Keratinocyte (primary cell): ENCODE results near the gene ZNRD2. TPM values are rescaled to one million over a fixed set of nuclear protein-coding genes. Genes with fewer than 3 reads are reported as not detected.
A peak's percentile ranks its signal among the peaks of the same experiment; 100 is the strongest.

ENCODE experiments used
- DNase-seq: peaks from one replicate; pipeline ENCODE4 v3.0.0-alpha.2; 2011; ENCODE audit warnings: low read depth, missing footprints, low spot score
- FAIRE-seq: peaks from 2 replicates; lab custom pipeline; 2011; peaks lifted over from hg19 to GRCh38; lab: Jason Lieb, UNC
- H2AFZ ChIP-seq: 2 replicates; pipeline ENCODE4 v1.6.0; 2012; ENCODE audit warnings: low read length, control low read depth, inconsistent platforms; ENCODE audit not compliant: control insufficient read depth
- H3K27ac ChIP-seq: 2 replicates; pipeline ENCODE4 v1.5.1; 2011; ENCODE audit warnings: low read length; ENCODE audit not compliant: control insufficient read depth, insufficient read depth
- H3K27me3 ChIP-seq: 3 replicates; pipeline ENCODE4 v1.6.0; 2011; ENCODE audit warnings: low read length; ENCODE audit not compliant: control insufficient read depth, insufficient read depth; ENCODE audit errors: extremely low read depth
- H3K36me3 ChIP-seq, 2 experiments: 2 replicates in 1 of 2; 3 replicates in 1 of 2; pipeline ENCODE4 v1.5.1; 2011; ENCODE audit warnings: low read length in 2 of 2, mild to moderate bottlenecking in 1 of 2; ENCODE audit not compliant: control insufficient read depth in 2 of 2, insufficient read depth in 2 of 2; ENCODE audit errors: extremely low read depth in 1 of 2
- H3K4me1 ChIP-seq: 3 replicates; pipeline ENCODE4 v1.5.1; 2011; ENCODE audit warnings: low read length; ENCODE audit not compliant: control insufficient read depth, insufficient read depth; ENCODE audit errors: extremely low read depth
- H3K4me2 ChIP-seq: 3 replicates; pipeline ENCODE4 v1.6.0; 2011; ENCODE audit warnings: low read depth, low read length; ENCODE audit not compliant: control insufficient read depth, insufficient read depth; ENCODE audit errors: extremely low read depth
- H3K4me3 ChIP-seq, 3 experiments: fragments of 200-600 bp in 1 of 3; sonication (generic) in 1 of 3; 2 replicates in 2 of 3; 3 replicates in 1 of 3; pipeline ENCODE4 v1.5.1; 2011 to 2016; ENCODE audit warnings: low read length in 3 of 3, mild to moderate bottlenecking in 3 of 3, control low read depth in 2 of 3, inconsistent platforms in 1 of 3, low read depth in 1 of 3, mixed read lengths in 1 of 3, mixed run types in 1 of 3, moderate library complexity in 1 of 3; ENCODE audit not compliant: control insufficient read depth in 2 of 3, insufficient read depth in 2 of 3; ENCODE audit errors: extremely low read depth in 1 of 3
- H3K79me2 ChIP-seq: 2 replicates; pipeline ENCODE4 v1.6.0; 2012; ENCODE audit warnings: low read length; ENCODE audit not compliant: control insufficient read depth, insufficient read depth
- H3K9ac ChIP-seq: 3 replicates; pipeline ENCODE4 v1.6.0; 2011; ENCODE audit warnings: low read length; ENCODE audit not compliant: control insufficient read depth, insufficient read depth; ENCODE audit errors: extremely low read depth
- H3K9me1 ChIP-seq: 3 replicates; pipeline ENCODE4 v1.6.0; 2011; ENCODE audit warnings: low read length; ENCODE audit not compliant: control insufficient read depth, insufficient read depth; ENCODE audit errors: extremely low read depth
- H3K9me3 ChIP-seq: 2 replicates; pipeline ENCODE4 v1.5.1; 2012; ENCODE audit warnings: low read depth, low read length; ENCODE audit not compliant: control insufficient read depth
- H4K20me1 ChIP-seq: 3 replicates; pipeline ENCODE4 v1.6.0; 2011; ENCODE audit warnings: low read length; ENCODE audit not compliant: control insufficient read depth, insufficient read depth; ENCODE audit errors: extremely low read depth
- CTCF ChIP-seq, 3 experiments: IDR thresholded peaks in 1 of 3; conservative IDR thresholded peaks in 1 of 3; optimal IDR thresholded peaks in 1 of 3; 2 replicates in 2 of 3; 3 replicates in 1 of 3; pipeline versions ENCODE3 to v1.5.1; 2011; ENCODE audit warnings: low read length in 3 of 3, mild to moderate bottlenecking in 3 of 3, moderate library complexity in 2 of 3, control low read depth in 1 of 3, inconsistent platforms in 1 of 3; ENCODE audit not compliant: insufficient read depth in 2 of 3; ENCODE audit errors: extremely low read depth in 1 of 3
- EZH2 ChIP-seq: IDR thresholded peaks from one replicate; pipeline ENCODE4 v1.6.1; 2012; ENCODE audit warnings: inconsistent platforms, mild to moderate bottlenecking, low read length, moderate library complexity
- dilution Hi-C: fragments of 300-500 bp; cut with MboI; formaldehyde crosslinking; loops from one replicate; pipeline ENCODE4 v1.7.0; 2020; ENCODE audit warnings: low sequenced_read_pairs; ENCODE audit not compliant: extremely low pct_ligation_motif_present
- polyA plus RNA-seq, 5 experiments: library from polyadenylated mRNA; depleted of rRNA in 3 of 5; stranded (reverse) in 3 of 5; stranded (forward) in 1 of 5; unstranded in 1 of 5; fragments of >200 nt; gene quantifications; 1 replicate in 1 of 5; 2 replicates in 3 of 5; 3 replicates in 1 of 5; pipeline versions ENCODE4 v1.2.1 to v1.2.3, GENCODE V29; 2011 to 2012; ENCODE audit warnings: missing spikeins in 2 of 5, low read depth in 1 of 5, low replicate concordance in 1 of 5

The ZNRD2 gene
- polyA plus RNA-seq, 1 donor (not counting 4 experiments of a cell fraction or from before 2014, with no cell fraction given) = 33.6 TPM

- dilution Hi-C loops = no loop called here
- H2AFZ ChIP-seq = no peak overlapping the region
- no peak for FAIRE-seq
- no peak overlapping the region for H3K9ac ChIP-seq
- H3K27ac ChIP-seq = no peak overlapping the region
- H3K79me2 ChIP-seq = no peaks in the 10 kb centered on the region
- H3K4me1 ChIP-seq = peaks cover 7% of the 10 kb centered on the region
- H3K9me1 ChIP-seq = no peaks in the 10 kb centered on the region
- no peak for DNase-seq
- no peaks in the 10 kb centered on the region for H3K9me3 ChIP-seq
- no peaks in the 10 kb centered on the region for H4K20me1 ChIP-seq
- no peak overlapping the region for H3K4me2 ChIP-seq
- no peaks in the 10 kb centered on the region for H3K27me3 ChIP-seq
- H3K36me3 ChIP-seq = peaks cover 18 to 22% of the 10 kb centered on the region in 2 experiments
- no peak overlapping the region for H3K4me3 ChIP-seq
- TF ChIP-seq CTCF (optimal IDR thresholded peaks at IDR 0.05 in 1 of 3, IDR thresholded peaks at IDR 0.05 in 1 of 3, conservative IDR thresholded peaks at IDR 0.05 in 1 of 3; ENCODE audit: extremely low read depth in 1 of 3, insufficient read depth in 2 of 3, low read length in 3 of 3) (no peak), EZH2 (no peak)
Observed at GRCh38 chr11:65604258-65604657, 34.0 kb downstream of the ZNRD2 start.

- FAIRE-seq (peak; percentile 23), DNase-seq (peak; percentile 88)
- Histone ChIP-seq H3K4me2 (peak overlapping the region; percentile 58), H3K4me1 (peaks cover 10% of the 10 kb centered on the region), H3K27ac (no peak overlapping the region), H3K27me3 (no peaks in the 10 kb centered on the region), H3K9me3 (no peaks in the 10 kb centered on the region), H3K4me3 (peak overlapping the region in 1 of 3 experiments; percentile 34), H3K9ac (no peak overlapping the region), H4K20me1 (no peaks in the 10 kb centered on the region), H2AFZ (no peak overlapping the region), H3K79me2 (peaks cover 16% of the 10 kb centered on the region), H3K9me1 (no peaks in the 10 kb centered on the region), H3K36me3 (peaks cover 20 to 26% of the 10 kb centered on the region in 2 experiments)
- dilution Hi-C loops = no loop called here
- no peak for TF ChIP-seq EZH2
- no peak for TF ChIP-seq CTCF (optimal IDR thresholded peaks at IDR 0.05 in 1 of 3, IDR thresholded peaks at IDR 0.05 in 1 of 3, conservative IDR thresholded peaks at IDR 0.05 in 1 of 3; ENCODE audit: extremely low read depth in 1 of 3, insufficient read depth in 2 of 3, low read length in 3 of 3)
Observed at GRCh38 chr11:65606876-65607613, 36.8 kb downstream of the ZNRD2 start.
